ENCODE measurements around the gene STK25.

STK25 gene

GRCh38 chr2:241551998-241552737 lies 43.8 kb upstream of the STK25 start:
- no peak for TF ChIP-seq CTCF (IDR thresholded peaks at IDR 0.05)
- no peak for DNase-seq (ENCODE audit: low spot score)
- Histone ChIP-seq H3K27ac (no peak overlapping the region), H3K4me3 (no peak overlapping the region)

- no peak for DNase-seq (ENCODE audit: low spot score)
- H3K4me3 ChIP-seq, result no peak overlapping the region
- H3K27ac ChIP-seq, result no peak overlapping the region
- no peak for TF ChIP-seq CTCF (IDR thresholded peaks at IDR 0.05)
These were observed 43.2 kb upstream of the STK25 start for GRCh38 chr2:241551599-241551997.

- DNase-seq (ENCODE audit: low spot score), result no peak
- Histone ChIP-seq H3K27ac (no peak overlapping the region), H3K4me3 (no peak overlapping the region)
- TF ChIP-seq CTCF (IDR thresholded peaks at IDR 0.05), result no peak
These were observed 42.5 kb upstream of the STK25 start for GRCh38 chr2:241550616-241551580.

GRCh38 chr2:241548451-241548835 lies 40.1 kb upstream of the STK25 start:
- Histone ChIP-seq H3K4me3 (no peak overlapping the region), H3K27ac (no peak overlapping the region)
- no peak for DNase-seq (ENCODE audit: low spot score)
- TF ChIP-seq CTCF (IDR thresholded peaks at IDR 0.05), result no peak

GRCh38 chr2:241547781-241548450 lies 39.5 kb upstream of the STK25 start:
- no peak for DNase-seq (ENCODE audit: low spot score)
- Histone ChIP-seq H3K27ac (no peak overlapping the region), H3K4me3 (no peak overlapping the region)
- TF ChIP-seq CTCF (IDR thresholded peaks at IDR 0.05), result no peak

GRCh38 chr2:241546771-241547498 lies 38.6 kb upstream of the STK25 start:
- no peak for DNase-seq (ENCODE audit: low spot score)

More at GRCh38 chr2:241546771-241547498, 38.6 kb upstream of the STK25 start:
- peak overlapping the region; percentile 39 for H3K4me3 ChIP-seq
- H3K27ac ChIP-seq, result no peak overlapping the region
- TF ChIP-seq CTCF (IDR thresholded peaks at IDR 0.05), result no peak
